Mucosa of descending colon (tissue), 3 donors: Measurements from ENCODE around the gene CRY1. TPM values are rescaled to one million over a fixed set of nuclear protein-coding genes. Genes with fewer than 3 reads are reported as not detected.

Experiments
- ATAC-seq: fragments of 200-7000 bp; cut with Tn5 transposase; one replicate; pipeline ENCODE4 v1.9.1; 2020; ENCODE audit warnings: mild to moderate bottlenecking, moderate library complexity
- DNase-seq, 3 donors: peaks; one replicate each; pipeline ENCODE4 v3.0.0-alpha.2; 2020
- H3K36me3 ChIP-seq: fragments of 200-600 bp; one replicate; pipeline ENCODE4 v1.8.0; 2021; ENCODE audit warnings: low read depth, mild to moderate bottlenecking
- H3K4me1 ChIP-seq: fragments of 200-600 bp; one replicate; pipeline ENCODE4 v1.8.0; 2021; ENCODE audit warnings: low read depth, mild to moderate bottlenecking
- H3K4me3 ChIP-seq: fragments of 200-600 bp; one replicate; pipeline ENCODE4 v1.8.0; 2021; ENCODE audit warnings: mild to moderate bottlenecking
- H3K9me3 ChIP-seq: fragments of 200-600 bp; one replicate; pipeline ENCODE4 v1.8.0; 2021; ENCODE audit warnings: mild to moderate bottlenecking
- CTCF ChIP-seq: fragments of 200-600 bp; IDR thresholded peaks from one replicate; pipeline ENCODE4 v1.8.0; 2022; ENCODE audit warnings: antibody characterized with exemption, mild to moderate bottlenecking
- intact Hi-C, 2 donors: fragments of 100-400 bp; cut with DNase I in 1 of 2; cut with micrococcal nuclease in 1 of 2; formaldehyde crosslinking; loops; one replicate each; pipeline versions ENCODE4 v1.11.0 to v1.11.1; 2022; cut with DNase I, micrococcal nuclease
- total RNA-seq, 3 donors: library from RNA; stranded (reverse); fragmentation: NEBNext Ultra II Directional in 2 of 3; extraction: Animal tissue kit (Norgen Biotek cat#: 25700) in 2 of 3; gene quantifications; one replicate each; pipeline versions ENCODE4 v1.2.1 to v1.2.4, GENCODE V29; 2021 to 2023
- donor health status: DM: no; HTN: no; CAD: no; lungs with moderate emphysema.
- donor health status: DM: no; HTN: no; CAD: no.
- donor health status: DM: no; HTN: yes; CAD: no.

The CRY1 gene
- total RNA-seq, 3 donors from 2014 or later, result 11.4 to 22.8 (median 15.5) TPM

GRCh38 chr12:106955377-106956047 lies 137.8 kb downstream of the CRY1 start, which contains the start of gene TMEM263:
Gene TMEM263 (plus strand): TSS chr12:106955907. CDS start chr12:106967117, 11,210 bp downstream.
- H3K36me3 ChIP-seq, result no peaks in the 10 kb centered on the region
- H3K4me3 ChIP-seq, result peak within 1 kb of the TSS; percentile 84
- intact Hi-C loops, result no loop called here
- no peak for TF ChIP-seq CTCF
- DNase-seq (peak; percentile 85 to 95 (median 93)), ATAC-seq (peak; percentile 93)
- H3K9me3 ChIP-seq, result no peaks in the 10 kb centered on the region
- peaks cover 10% of the 10 kb centered on the region for H3K4me1 ChIP-seq

- intact Hi-C loops, result no loop called here
- peaks cover 10% of the 10 kb centered on the region for H3K4me1 ChIP-seq
- H3K4me3 ChIP-seq, result peak overlapping the region; percentile 84
- peak; percentile 30 to 64 (median 50) for DNase-seq
- no peaks in the 10 kb centered on the region for H3K36me3 ChIP-seq
- no peak for TF ChIP-seq CTCF
- no peak for ATAC-seq
- H3K9me3 ChIP-seq, result no peaks in the 10 kb centered on the region
Measured at GRCh38 chr12:106954462-106955376, 138.6 kb downstream of the CRY1 start.

GRCh38 chr12:106953352-106954250 lies 139.7 kb downstream of the CRY1 start:
- Histone ChIP-seq H3K9me3 (no peaks in the 10 kb centered on the region), H3K4me3 (no peak overlapping the region), H3K36me3 (no peaks in the 10 kb centered on the region), H3K4me1 (peaks cover 9% of the 10 kb centered on the region)
- TF ChIP-seq CTCF, result no peak
- intact Hi-C loops, result no loop called here
- no peak for DNase-seq
- ATAC-seq, result no peak

GRCh38 chr12:106950591-106950990 lies 142.8 kb downstream of the CRY1 start:
- TF ChIP-seq CTCF, result no peak
- H3K9me3 ChIP-seq, result no peaks in the 10 kb centered on the region
- intact Hi-C loops, result no loop called here
- H3K36me3 ChIP-seq, result no peaks in the 10 kb centered on the region
- H3K4me1 ChIP-seq, result no peaks in the 10 kb centered on the region
- no peak overlapping the region for H3K4me3 ChIP-seq
- DNase-seq (no peak), ATAC-seq (no peak)

GRCh38 chr12:106947461-106947860 lies 145.9 kb downstream of the CRY1 start:
- Histone ChIP-seq H3K4me3 (no peak overlapping the region), H3K9me3 (peaks cover 2% of the 10 kb centered on the region), H3K4me1 (no peaks in the 10 kb centered on the region), H3K36me3 (no peaks in the 10 kb centered on the region)
- no peak for ATAC-seq
- no peak for TF ChIP-seq CTCF
- intact Hi-C loops, result no loop called here
- no peak for DNase-seq
